Stimulated activated CD4-positive, alpha-beta T cell treated with anti-CD3 and anti-CD28 coated beads, Interleukin-1b, Interleukin-23, amount 100 ng/mL, for 1 hour (primary cell): ENCODE data around the gene GIMAP8.

Experiments used
- DNase-seq, 2 donors: peaks; one replicate each; pipeline ENCODE4 v3.0.0-alpha.2; 2020; ENCODE audit warnings: low read depth in 2 of 2

GIMAP8 gene

GRCh38 chr7:150411606-150412005 lies 38.8 kb upstream of the GIMAP8 start:
- DNase-seq: no peak

- no peak for DNase-seq
These were observed 38.4 kb upstream of the GIMAP8 start for GRCh38 chr7:150412016-150412415.

DNA sequence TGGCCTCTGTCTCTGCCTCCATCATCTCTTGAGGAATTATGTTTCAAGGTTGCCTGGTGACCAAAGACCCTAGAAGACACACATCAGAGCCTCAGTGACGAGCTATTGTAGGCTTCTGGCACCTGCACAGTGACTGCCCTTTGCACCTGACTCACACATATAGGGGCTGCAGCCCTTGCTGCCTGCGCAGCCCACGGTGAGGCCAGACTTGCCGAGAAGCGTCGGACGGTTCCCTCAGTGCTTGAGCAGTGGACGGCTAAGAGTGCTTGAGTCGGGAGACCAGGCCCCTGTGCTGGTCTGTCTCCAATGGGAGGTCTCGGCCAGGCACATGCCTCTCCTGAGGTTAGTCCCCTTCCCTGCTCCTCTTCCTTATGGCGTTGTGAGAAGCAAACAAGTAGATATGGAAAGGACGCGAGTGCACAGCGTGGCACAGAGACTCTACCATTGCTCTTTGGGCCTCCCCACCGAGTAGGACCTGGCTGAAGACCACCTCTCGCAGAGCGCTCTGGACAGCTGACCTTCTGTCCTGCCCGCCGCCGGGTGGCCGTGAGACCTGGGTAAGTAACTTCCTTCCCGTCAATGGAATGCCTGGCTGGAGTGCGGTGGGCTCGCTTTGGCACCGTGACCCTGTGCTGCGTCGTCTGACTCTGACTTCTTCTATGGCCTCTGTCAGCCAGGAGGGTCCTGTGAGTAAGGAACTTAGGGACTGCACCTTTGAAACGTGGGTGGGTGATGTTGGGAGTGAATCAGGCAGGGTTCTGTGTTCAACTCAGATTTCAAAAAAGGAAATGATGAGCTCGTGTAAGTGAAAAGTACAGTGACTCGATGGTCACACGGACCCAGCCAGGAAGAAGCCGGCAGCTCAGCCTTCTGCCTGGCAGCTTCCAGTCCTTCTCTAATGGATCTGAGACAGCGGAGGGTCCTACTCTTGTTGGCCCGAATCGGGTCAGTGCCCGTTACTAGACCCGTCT lies 37.6 kb upstream of the GIMAP8 start:
- no peak for DNase-seq

- DNase-seq: no peak
These were observed 36.8 kb upstream of the GIMAP8 start for GRCh38 chr7:150413640-150414081.

DNA sequence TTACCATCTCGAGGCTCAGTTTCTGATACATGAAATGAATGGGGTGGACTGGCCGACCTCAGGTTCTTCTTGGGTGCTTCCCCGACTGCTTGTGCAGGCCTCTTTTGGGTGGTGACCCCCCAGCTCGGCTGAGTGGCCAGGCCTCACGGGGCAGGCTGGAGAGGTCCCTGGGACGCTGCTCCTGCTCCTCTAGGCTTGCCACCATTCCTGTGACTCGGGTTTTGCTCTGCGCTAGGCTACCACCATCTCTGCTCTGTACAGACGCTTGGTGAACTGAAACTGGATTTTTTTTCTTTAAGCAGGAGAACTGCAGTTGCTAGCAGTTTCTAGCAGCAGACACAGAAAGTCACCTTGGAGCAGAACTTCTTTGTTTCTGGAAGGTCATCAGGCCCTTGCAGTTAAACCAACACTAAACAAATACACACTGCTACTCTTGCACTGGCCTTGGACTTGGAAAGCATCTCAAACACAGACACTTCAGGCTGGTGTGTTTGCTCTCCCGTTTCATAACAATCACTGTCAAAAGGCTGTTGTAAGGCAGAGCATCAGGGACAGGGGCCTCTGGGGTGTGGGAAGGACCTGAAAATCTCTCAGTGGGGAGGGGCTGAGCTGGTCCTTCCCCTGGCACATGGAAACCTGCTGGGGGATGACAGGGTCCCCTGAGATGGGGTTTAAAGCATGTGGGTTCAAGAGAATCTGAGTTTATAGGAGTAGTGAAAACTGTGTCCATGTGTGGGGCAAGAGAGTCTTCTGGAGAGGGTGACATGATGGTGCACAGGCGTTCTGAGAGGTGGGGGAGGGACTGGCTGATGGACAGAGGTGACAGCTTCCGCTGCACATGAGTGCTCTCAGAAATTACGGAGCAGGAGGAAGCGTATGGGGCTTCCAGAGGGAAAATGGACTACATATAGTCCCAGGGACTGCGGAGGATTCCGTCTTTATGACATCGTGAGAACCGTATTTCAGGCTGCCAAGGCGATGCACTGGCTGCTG lies 35.0 kb upstream of the GIMAP8 start:
- DNase-seq: no peak

- no peak for DNase-seq
These were observed 33.2 kb upstream of the GIMAP8 start for GRCh38 chr7:150417239-150417638.

DNA sequence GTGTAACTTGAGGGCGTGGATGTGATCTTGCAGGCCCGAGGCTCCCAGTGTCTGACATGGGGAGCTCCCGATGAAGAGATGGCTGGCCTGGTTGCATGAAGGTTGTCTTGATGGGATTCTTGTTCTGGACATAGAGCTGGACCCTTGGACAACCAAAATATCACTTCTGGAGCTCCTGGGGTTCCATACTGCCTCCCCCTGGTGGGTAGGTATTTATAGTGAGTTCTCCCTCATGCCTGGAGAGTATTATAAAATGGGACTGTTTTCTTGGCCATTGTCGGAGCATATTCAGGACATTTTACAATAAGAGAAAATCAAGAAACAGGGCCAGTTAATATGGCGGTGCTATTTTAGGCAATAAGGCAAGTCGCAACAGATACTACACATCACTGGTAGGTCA lies 32.6 kb upstream of the GIMAP8 start:
- no peak for DNase-seq

GRCh38 chr7:150420242-150420641 lies 30.2 kb upstream of the GIMAP8 start:
- no peak for DNase-seq

DNA sequence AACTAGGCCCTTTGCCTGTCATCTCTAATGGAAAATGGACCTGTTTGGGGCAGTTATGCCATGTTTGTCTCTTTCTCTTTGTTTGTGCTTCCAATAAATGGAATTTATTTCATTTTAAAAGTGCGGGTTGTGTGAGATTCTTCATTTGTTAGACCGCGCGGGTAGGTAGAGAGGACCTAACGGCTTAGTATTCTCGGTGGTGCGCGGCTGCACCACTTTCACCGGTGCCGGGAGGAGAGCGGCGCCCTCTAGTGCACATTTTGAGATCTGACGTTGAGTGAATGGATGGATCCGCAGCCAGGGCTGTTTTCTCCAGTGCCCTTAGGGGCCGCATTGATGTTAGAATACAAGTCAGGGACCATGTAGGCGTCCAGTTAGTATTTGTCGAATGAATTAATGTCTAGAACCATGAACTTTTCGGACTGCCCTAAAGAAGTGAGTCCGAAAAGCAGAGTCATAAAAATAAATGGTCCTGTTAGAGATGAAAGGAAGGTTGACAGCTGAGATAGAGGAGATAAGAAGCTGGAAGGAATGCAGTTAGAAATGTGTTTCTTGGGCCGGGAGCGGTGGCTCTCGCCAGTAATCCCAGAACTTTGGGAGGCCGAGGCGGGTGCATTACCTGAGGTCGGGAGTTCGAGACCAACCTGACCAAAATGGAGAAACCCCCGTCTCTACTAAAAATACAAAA lies 29.3 kb upstream of the GIMAP8 start:
- peak; percentile 58 to 76 for DNase-seq

DNA sequence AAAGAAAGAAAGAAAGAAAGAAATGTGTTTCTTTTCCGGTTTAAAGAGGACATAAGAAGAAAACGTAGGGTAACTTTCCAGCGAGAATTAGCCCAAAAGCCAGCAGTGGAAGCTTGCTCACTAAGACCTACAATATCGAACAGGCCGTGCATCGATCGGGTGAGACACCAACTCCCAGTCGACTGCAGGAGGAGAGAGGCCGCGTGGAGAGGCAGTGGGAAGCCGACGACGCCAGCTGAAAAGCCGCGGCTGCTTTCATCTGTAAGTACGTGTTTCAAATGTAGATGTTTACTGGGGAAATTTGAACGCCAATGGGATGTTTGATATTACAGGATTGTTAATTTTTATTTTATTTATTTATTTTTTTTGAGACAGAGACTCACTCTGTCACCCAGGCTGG lies 28.6 kb upstream of the GIMAP8 start:
- DNase-seq: no peak

DNA sequence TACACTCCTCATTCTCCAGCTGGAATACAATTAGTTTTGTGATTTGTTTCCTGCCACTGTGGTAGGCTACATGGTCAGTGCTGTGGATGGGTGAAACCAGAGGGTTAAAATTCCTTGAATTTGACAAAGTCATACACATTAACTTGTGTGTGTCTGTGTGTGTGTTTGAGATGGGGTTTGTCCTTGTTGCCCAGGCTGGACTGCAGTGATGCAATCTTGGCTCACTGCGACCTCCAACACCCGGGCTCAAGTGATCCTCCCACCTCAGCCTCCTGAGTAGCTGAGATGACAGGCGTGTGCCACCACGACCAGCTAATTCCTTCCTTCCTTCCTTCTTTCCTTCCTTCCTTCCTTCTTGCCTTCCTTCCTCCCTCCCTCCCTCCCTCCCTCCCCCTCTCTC lies 24.8 kb upstream of the GIMAP8 start:
- no peak for DNase-seq

DNA sequence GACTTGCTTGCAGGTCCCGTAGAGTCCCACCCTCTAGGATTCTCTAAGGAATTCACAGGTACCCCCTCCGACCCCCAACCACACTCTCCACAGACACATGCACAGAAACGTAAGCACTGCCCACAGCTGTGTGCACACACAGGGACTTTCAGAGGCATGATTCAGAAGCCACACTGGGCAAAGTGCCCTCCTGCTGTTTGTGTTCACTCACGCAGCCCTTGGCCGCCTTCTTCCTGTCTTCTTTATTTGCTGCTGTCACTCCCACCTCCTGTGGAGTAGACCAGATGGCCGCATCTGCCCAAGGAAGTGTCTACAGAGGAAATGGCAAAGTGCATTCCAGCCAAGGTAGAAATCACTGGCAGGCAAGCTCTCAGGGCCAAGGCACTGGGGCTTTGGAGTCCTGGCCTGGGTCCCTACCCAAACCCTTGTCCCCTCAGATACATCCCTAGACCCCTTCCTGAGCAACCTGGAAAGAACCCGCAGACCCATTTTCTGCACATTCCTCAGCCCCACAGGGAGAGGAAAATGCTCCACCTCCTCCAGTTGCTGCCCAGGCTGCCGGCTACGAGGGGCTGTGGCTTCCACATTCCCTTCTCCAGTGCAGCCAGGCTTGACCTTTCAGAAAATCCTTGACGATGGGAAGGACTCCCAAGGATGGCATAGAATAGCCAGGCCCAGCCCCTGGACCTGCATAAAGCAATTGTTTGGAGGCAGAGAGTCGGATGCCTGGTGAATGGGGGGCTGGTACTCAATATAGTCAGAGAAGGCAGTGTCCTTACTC lies 21.6 kb upstream of the GIMAP8 start:
- no peak for DNase-seq

DNA sequence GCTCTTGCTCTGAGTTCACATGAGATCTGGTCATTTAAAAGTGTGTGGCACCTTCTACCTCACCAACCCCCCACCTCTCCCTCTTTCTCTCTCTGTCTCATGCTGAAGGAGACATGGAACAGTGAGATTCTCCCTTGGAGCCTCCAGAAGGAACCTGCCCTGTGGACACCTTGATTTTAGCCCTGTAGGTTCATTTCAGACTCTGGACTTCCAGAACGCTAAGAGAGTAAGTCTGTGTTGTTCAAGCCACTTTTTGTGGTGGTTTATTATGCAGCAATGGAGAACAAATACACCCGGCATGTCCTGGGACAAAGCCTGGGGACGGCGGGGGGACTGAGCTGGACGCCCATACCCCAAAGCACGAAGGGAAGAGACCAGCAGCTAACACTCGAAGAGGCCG lies 20.7 kb upstream of the GIMAP8 start:
- DNase-seq: no peak

DNA sequence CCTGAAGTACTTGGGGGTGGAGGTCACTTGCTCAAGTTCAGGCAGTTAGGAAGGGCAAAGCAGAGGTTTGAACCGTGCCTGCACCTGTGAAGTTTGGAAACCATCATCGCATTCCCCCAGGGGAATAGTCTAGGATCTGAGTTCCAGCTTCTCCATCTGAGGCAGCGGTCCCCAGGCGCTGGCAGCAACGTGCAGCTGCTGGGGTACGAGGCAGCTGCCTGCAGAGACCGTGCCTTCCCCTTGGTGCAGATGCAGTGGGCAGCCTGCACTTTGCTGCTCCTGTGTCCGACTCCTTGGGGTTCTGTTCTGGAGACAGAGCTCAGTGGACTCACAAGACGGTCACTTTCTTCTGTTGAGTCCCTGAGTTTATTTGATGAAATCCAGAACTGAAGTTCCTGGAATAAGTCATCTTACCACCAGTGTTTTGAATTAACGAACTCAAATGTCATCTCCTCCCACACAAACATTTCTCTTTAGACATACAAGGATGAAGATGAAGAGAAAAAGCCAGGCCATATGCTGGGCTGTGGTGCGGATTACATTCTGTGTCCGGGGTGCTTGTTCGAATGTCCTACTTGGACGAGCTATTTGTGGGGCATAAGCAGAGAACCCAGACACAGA lies 19.9 kb upstream of the GIMAP8 start:
- no peak for DNase-seq

DNA sequence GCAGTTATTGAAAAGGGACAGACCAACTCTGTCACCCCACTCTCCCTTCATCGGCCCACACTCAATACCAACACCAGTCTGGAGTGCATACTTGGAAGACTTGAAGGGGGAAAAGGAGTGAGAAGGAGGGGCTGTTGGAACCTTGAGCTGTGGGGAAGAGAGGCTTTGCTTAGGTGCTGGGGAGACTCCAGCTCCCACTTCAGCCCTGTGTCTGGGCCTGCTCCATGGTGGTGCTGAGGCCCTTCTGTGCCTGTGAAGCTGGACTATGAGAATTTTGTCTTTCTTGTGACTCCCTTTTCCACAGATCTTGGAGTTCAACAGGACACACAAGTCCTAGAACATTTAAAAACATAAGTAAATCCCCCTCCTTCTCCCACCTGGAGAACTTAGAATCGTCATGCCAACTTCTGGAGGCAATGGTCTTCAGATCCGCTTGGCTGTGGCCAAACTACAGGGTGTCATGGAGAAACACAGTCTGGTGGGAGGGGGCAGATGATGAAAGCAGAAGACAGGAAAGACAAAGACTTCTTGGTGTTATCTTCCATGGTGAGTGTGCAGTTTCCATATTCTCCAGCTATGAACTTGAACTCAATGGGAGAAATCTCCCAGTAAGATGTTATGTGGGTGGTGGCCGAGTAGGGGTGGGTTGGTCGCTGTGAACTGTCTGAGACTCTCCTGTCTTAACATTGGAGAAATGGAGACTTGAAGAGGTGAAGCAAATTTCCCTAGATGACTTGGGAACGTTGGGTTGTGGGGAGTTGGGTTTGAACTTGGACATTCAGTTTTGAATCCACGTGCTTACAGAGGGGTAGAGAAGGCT lies 18.4 kb upstream of the GIMAP8 start:
- no peak for DNase-seq

DNA sequence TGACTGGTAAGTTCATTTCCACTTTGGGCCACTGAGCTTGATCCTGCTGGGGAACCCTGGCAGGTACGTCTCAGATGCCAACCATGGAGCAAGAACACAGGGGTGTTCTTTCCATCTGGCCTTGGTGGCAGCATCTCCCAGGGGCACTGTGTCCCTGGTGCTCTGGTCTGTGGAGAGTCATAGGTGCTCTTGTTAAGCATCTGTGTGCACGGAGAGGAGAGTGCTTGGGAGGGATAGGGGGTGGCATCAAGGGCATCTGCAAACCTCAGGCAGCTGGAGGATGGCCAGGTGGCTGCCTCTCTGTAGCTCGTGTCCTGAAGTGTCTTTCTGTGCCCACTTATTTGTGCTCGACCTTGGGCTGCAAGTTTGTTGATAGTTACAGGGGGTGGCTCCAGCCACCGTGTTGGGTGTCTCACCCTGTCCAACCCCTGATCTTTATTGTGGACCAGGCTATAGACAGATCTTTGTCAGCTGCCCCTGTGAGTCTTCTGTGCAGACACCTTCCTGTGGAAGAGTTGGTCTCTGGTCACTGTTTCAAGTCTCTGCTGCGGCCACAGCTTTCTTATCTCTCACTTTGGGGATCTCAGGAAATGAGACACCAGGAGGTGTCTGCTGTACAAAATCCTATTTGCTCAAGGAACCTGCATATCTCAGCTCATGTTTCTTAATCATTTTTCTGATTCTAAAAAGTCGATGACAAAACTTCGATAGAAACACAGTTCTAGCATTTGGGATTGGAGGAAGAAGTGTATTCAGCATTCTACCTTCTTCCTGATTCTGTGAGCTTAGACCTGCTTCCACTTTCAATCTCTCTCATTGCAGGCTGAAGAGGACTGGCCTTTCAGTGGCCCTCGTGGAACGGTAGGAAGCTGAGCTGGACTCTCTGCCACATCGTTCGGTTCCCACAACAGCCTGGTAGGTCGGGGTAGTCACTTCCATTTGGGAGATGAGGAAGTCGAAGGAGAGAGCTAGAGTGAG lies 17.2 kb upstream of the GIMAP8 start:
- no peak for DNase-seq

DNA sequence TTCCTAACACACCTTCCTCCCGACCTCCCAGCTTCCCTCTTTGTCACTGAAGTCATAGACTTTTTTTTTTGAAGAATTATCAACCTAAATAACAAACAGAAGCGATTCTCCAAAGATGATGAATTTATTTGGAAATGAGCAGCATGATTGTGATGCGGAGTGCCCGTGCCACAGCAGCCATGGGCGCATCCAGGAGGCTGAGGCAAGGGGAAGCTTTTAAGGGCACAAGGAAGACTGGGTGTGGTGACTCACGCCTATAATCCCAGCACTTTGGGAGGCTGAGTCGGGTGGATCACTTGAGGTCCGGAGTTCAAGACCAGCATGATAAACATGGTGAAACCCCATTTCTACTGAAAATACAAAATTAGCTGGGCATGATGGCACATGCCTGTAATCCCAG lies 16.2 kb upstream of the GIMAP8 start:
- no peak for DNase-seq

GRCh38 chr7:150435047-150435389 lies 15.4 kb upstream of the GIMAP8 start:
- no peak for DNase-seq
